Esophagus squamous epithelium (tissue), 5 donors: Measurements from ENCODE around the gene IDUA. TPM values are rescaled to one million over a fixed set of nuclear protein-coding genes. Genes with fewer than 3 reads are reported as not detected.

ENCODE experiments used
- DNase-seq: peaks from one replicate; lab custom pipeline; 2025; lab: John Stamatoyannopoulos, UW
- H3K27ac ChIP-seq, 4 donors: fragments of 200-600 bp; sonication (generic); one replicate each; pipeline ENCODE4 v1.5.1; 2016 to 2019; ENCODE audit warnings: mild to moderate bottlenecking in 1 of 4
- H3K27me3 ChIP-seq, 4 donors: fragments of 200-600 bp; sonication (generic); 1 replicate in 3 of 4; 2 replicates in 1 of 4; pipeline versions ENCODE4 v1.5.1 to v1.6.0; 2017 to 2021; ENCODE audit warnings: antibody characterized with exemption in 1 of 4
- H3K36me3 ChIP-seq, 3 donors: fragments of 200-600 bp; sonication (generic); one replicate each; pipeline ENCODE4 v1.5.1; 2016 to 2019
- H3K4me1 ChIP-seq, 3 donors: fragments of 200-600 bp; sonication (generic); one replicate each; pipeline ENCODE4 v1.5.1; 2017 to 2019
- H3K4me3 ChIP-seq, 4 donors: fragments of 200-600 bp; sonication (generic); 1 replicate in 3 of 4; 2 replicates in 1 of 4; pipeline ENCODE4 v1.5.1; 2016 to 2019; ENCODE audit warnings: mild to moderate bottlenecking in 2 of 4, moderate library complexity in 1 of 4
- H3K9me3 ChIP-seq, 3 donors: fragments of 200-600 bp; sonication (generic); one replicate each; pipeline ENCODE4 v1.5.1; 2016 to 2019
- POLR2A ChIP-seq, 4 donors: fragments of 450-650 bp; IDR thresholded peaks; one replicate each; pipeline ENCODE4 v1.6.1; 2017; ENCODE audit warnings: antibody characterized with exemption in 4 of 4, mild to moderate bottlenecking in 4 of 4, moderate library complexity in 3 of 4
- WGBS, 2 donors: methylation state at CpG; one replicate each; pipeline ENCODE4 v1.1.5; 2018; 5-methylcytosine and 5-hydroxymethylcytosine counted together
- intact Hi-C: fragments of 100-400 bp; cut with DNase I; formaldehyde crosslinking; loops from one replicate; pipeline ENCODE4 v1.15.0; 2022
- total RNA-seq, 4 donors: library from RNA; depleted of rRNA; stranded (reverse); fragments of >200 nt; gene quantifications; one replicate each; pipeline ENCODE4 v1.1.0, GENCODE V29; 2016
- TF ChIP-seq, protein P1 (sequence below), 6 experiments: fragments of 450-650 bp in 4 of 6; fragments of 200-600 bp in 2 of 6; sonication (generic) in 2 of 6; IDR thresholded peaks; one replicate each; pipeline ENCODE4 v1.5.1; 2016 to 2019; ENCODE audit warnings: antibody characterized with exemption in 6 of 6, mild to moderate bottlenecking in 4 of 6, moderate library complexity in 4 of 6
- donor health status: DM: yes; HTN: yes; CAD: no.

Gene IDUA
- total RNA-seq, 4 donors from 2014 or later, result 4.3 to 20.5 (median 14.1) TPM

DNA sequence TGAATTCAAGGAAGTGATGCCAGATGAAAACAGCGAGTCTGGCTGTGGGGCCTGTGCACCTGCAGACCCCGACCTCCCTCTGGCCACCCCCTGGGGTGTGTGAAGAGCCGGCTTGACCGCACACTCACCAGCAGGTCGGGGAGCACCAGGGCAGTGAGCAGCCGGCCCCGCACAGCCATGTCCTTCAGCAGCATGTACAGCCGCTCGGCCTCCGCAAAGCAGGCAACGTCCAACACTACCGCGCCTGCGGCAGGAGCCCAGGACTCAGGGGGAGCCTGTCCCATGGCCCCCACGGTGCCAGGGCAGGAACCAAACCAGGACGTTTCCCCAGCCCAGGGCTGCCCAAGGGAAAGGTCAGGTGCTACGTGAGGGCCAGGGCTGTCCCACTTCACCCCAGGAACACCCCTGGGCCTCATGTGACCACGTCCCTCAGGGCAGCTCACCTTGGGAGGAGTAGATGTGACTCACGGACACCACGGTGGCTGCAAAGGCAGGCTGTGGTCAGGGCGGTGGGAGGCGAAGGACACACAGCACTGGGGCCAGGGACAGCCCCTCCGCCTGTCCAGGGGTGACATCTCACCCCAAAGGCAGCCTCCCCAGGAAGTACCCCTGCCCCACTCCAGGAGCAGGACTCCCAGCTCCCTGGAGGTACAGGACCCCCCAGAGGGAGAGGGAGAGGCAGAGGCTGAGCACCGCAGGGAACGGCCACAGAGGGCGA is 21.6 kb upstream of the IDUA start:
- Histone ChIP-seq H3K4me3 (no peak overlapping the region), H3K36me3 (peaks cover 0 to 69% (median 6%) of the 10 kb centered on the region in 3 donors), H3K4me1 (peaks cover 20 to 42% (median 31%) of the 10 kb centered on the region in 3 donors), H3K27ac (no peak overlapping the region), H3K9me3 (no peaks in the 10 kb centered on the region), H3K27me3 (no peaks in the 10 kb centered on the region)
- 90% methylated on average over 8 of the region's 26 CpGs; no CpG with 5 or more reads in 1 of the 2 donors for WGBS, 2 donors
- TF ChIP-seq POLR2A (IDR thresholded peaks at IDR 0.05), result no peak
- TF ChIP-seq, protein P1, sequence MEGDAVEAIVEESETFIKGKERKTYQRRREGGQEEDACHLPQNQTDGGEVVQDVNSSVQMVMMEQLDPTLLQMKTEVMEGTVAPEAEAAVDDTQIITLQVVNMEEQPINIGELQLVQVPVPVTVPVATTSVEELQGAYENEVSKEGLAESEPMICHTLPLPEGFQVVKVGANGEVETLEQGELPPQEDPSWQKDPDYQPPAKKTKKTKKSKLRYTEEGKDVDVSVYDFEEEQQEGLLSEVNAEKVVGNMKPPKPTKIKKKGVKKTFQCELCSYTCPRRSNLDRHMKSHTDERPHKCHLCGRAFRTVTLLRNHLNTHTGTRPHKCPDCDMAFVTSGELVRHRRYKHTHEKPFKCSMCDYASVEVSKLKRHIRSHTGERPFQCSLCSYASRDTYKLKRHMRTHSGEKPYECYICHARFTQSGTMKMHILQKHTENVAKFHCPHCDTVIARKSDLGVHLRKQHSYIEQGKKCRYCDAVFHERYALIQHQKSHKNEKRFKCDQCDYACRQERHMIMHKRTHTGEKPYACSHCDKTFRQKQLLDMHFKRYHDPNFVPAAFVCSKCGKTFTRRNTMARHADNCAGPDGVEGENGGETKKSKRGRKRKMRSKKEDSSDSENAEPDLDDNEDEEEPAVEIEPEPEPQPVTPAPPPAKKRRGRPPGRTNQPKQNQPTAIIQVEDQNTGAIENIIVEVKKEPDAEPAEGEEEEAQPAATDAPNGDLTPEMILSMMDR (IDR thresholded peaks at IDR 0.05), result no peak
- intact Hi-C loops, result no loop called here
- no peak for DNase-seq

DNA sequence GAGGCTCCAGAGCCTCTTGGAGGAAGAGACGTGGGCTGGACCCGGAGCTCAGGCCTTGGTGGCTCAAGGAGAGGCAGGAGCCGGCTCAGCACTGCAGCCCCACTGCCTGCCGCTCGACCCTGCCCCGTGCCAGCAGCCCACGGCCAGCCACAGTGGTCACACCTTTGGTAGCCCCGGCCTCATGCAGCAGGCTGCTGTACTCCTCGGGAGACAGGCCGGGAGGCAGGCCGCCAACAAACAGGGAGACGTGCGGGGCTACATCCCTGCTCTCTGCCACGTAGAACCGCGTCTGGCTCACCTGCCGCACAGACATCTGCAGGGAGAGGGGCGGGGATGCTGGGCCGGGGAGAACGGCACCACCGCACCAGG is 21.1 kb upstream of the IDUA start:
- Histone ChIP-seq H3K4me1 (peaks cover 20 to 47% (median 31%) of the 10 kb centered on the region in 3 donors), H3K9me3 (no peaks in the 10 kb centered on the region), H3K27ac (no peak overlapping the region), H3K27me3 (no peaks in the 10 kb centered on the region), H3K4me3 (no peak overlapping the region), H3K36me3 (peaks cover 0 to 63% (median 6%) of the 10 kb centered on the region in 3 donors)
- DNase-seq, result no peak
- 82 to 85% methylated on average over 4 to 14 of the region's 21 CpGs for WGBS, 2 donors
- intact Hi-C loops, result no loop called here
- no peak for TF ChIP-seq POLR2A (IDR thresholded peaks at IDR 0.05)
- TF ChIP-seq, protein P1 (IDR thresholded peaks at IDR 0.05), result no peak

DNA sequence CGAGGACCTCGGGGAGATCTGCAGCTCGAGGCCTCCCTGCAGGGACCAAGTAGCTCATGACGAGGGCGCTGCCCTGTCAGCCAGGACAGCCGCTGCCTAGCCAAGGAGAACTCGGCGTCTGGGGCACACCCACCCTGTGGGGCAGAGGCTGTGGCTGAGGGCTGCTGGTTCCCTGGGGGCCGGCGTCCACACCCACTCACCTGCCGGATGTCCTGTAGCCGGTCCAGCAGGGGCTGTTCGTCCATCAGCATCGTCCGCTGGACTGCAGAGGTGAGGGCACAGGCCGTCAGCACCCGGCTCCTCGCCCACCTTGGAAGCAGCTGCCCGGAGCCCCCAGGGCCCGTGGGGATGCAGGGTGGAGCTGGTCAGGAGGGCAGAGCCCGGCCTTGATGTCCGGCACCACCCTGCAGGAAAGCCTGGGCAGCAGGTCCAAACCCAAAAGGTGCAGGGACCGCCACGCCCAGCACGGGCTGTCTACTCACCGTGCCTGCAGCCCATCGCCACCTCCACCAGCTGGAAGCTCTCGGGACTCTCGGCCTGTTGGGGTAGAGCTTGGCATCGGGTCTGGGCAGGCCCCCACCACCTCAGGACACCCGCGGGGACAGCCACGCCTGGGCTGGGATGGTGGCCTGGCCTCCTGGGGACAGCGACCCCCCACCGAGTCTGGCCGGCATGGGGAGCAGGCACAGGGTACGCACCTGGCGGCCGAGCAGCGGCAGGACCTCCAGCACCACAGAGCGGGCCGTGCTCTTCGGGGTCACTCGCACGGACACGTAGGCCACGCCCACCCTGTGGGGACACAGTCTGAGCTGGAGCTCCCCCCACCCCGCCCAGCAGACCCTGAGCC is 20.4 kb upstream of the IDUA start:
- H3K27me3 ChIP-seq, result no peaks in the 10 kb centered on the region
- H3K36me3 ChIP-seq, result peaks cover 0 to 57% (median 6%) of the 10 kb centered on the region in 3 donors

DNA sequence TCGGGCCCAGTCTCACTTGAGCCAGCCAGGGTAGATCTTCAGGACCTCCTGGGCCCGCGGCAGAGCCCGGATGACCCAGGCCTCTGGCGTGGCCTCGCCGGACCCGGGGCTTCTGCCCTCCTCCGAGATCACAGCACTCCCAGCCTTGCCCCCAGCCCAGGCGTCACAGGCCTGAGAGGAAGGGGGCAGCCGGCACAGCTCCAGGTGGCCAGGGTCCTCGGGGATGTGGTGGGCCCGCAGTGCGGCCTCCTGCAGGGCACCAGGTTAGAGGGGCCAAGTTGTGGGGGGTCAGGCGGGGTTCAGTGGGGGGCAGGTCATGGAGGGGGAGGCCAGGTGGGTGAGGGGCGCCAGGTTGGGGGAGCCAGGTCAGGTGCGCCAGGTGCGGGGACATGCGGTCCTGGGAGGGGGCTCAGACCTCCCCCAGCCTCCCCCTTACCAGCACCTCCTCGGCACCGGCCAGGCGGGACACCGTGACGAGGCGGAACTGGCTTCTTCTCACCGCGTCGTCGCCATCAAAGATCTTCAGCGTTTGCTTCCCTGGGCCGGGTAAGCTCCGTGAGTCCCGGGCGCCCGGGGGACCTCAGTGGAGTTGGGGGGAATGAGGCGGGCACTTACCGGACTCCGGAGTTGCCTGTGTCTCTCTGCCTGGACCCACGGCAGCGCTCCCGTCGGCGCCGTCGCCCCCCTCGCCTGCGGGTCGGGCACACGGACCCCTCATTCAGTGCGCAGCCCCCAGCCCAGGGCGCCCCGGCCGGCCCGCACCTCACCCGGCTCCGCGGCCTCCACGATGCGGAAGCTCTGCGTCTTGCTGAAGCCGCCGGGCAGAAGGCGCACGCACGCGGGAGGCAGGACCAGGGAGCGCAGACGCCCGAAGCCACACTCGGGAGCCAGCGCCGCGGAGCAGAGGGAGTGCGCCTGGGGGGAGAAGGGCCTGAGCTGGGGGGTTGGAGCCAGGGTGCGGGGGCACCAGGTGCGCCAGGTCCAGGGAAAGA is 19.4 kb upstream of the IDUA start:
- H3K36me3 ChIP-seq, result peaks cover 0 to 48% (median 6%) of the 10 kb centered on the region in 3 donors
- intact Hi-C loops, result no loop called here
- no peak overlapping the region for H3K27ac ChIP-seq
- 57 to 80% methylated on average over 1 to 15 of the region's 76 CpGs for WGBS, 2 donors
- H3K4me1 ChIP-seq, result peaks cover 22 to 47% (median 31%) of the 10 kb centered on the region in 3 donors
- DNase-seq, result no peak
- no peaks in the 10 kb centered on the region for H3K9me3 ChIP-seq
- no peaks in the 10 kb centered on the region for H3K27me3 ChIP-seq
- peak overlapping the region in 1 of 4 donors; percentile 21 for H3K4me3 ChIP-seq
- TF ChIP-seq POLR2A (IDR thresholded peaks at IDR 0.05), result no peak
- TF ChIP-seq, protein P1 (IDR thresholded peaks at IDR 0.05), result no peak

More for the DNA sequence above, 20.4 kb upstream of the IDUA start:
- DNase-seq, result no peak
- Histone ChIP-seq H3K4me3 (no peak overlapping the region), H3K27ac (no peak overlapping the region), H3K4me1 (peaks cover 21 to 47% (median 30%) of the 10 kb centered on the region in 3 donors), H3K9me3 (no peaks in the 10 kb centered on the region)
- intact Hi-C loops, result no loop called here
- TF ChIP-seq POLR2A (IDR thresholded peaks at IDR 0.05), result no peak
- TF ChIP-seq, protein P1 (IDR thresholded peaks at IDR 0.05), result no peak
- 79% methylated on average over 7 of the region's 48 CpGs; no CpG with 5 or more reads in 1 of the 2 donors for WGBS, 2 donors
